HG03060 (cell line): ENCODE results near the gene MAGI3.
A peak's percentile ranks its signal among the peaks of the same experiment; 100 is the strongest.

ENCODE experiments used
- ATAC-seq: cut with Tn5 transposase; IDR thresholded peaks from one replicate; pipeline ENCODE4 v1.9.1; 2021; ENCODE audit warnings: low read depth, moderate number of reproducible peaks; ENCODE audit not compliant: unreplicated experiment

Gene MAGI3

DNA sequence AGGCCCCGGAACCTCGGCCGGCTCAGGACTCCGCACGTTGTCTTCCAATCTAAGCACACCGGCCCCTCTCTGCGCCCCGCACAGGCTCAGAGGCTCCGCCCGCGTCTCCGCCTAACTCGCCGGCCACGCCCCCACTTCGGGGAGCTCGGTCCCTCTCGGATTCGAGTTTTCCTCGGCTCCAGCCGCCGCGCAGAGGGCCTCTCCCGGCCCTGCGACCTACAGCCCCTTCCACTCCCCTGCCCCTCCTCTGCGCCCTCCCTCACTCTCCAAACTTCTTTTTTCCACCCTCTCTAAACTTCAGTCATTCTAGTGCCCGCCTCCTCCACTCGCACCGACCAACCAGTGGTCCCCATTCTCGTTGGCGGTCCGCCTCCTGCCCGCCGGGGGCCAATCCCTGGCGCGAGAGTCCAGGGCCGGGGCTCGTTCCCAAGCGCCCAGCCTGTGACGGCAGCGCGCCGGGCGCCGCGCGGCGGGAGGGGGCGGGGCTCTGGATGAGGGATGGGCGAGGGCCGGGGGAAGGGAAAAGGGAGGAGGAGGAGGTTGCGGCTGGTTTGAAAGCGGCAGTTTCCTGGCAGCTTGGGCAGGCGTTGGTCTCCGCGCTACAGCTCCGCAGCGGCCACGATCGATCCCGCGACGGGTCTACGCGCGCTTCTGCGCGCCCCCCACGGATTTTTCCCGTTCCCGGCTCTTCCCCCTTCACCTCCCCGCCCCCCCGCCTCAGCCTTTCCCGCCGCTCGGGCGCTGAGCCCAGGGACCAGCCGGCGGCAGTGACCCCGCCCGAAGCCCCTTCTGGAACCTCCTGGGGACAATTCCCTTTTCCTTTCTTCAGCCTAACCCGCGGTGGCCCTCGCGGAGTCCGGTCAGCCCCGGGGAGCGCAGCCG lies at the start of gene MAGI3:
Gene MAGI3 (plus strand): TSS at position 563 of the 882 bp plus-strand sequence. CDS start 519 bp downstream, outside the sequence.
- ATAC-seq, result peak; percentile 97

- no peak for ATAC-seq
These were observed 36.7 kb upstream of the MAGI3 start for GRCh38 chr1:113353580-113353979.

DNA sequence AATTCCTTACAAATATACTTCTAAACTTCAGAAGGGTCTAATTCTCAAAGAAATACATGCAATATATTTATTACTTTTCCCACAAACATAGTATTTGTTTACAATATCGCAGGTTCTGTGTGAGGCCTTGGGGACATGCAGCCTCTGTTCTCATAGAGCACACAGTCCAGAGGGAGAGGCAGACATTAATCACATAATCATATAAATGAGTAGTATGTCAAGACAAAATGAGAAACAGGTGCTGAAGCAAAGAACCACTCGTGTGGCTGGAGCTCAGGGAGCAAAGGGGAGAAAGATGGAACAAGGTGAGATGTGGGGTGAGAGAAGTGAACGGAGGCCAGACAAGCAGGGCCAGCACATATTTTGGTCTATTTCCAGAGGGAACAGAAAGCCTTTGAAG lies 26.4 kb upstream of the MAGI3 start:
- no peak for ATAC-seq

DNA sequence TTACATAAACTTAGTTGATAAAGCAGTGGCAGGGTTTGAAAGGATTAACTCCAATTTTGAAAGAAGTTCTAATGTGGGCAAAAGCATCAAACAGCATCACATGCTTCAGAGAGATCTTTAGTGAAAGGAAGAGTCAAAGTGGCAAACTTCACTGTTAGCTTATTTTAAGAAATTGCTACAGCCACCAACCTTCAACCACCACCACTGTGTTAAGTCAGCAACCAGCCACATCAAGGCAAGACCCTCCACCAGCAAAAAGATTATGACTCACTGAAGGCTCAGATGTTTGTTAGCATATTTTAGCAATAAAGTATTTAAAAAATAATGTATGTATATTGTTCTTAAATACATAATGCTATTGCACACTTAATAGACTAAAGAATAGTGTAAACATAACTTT lies 21.3 kb upstream of the MAGI3 start:
- no peak for ATAC-seq

GRCh38 chr1:113369699-113370098 lies 20.6 kb upstream of the MAGI3 start:
- ATAC-seq, result no peak

GRCh38 chr1:113370868-113371267 lies 19.4 kb upstream of the MAGI3 start:
- ATAC-seq, result no peak

- ATAC-seq, result no peak
These were observed 17.8 kb upstream of the MAGI3 start for GRCh38 chr1:113372546-113372945.

DNA sequence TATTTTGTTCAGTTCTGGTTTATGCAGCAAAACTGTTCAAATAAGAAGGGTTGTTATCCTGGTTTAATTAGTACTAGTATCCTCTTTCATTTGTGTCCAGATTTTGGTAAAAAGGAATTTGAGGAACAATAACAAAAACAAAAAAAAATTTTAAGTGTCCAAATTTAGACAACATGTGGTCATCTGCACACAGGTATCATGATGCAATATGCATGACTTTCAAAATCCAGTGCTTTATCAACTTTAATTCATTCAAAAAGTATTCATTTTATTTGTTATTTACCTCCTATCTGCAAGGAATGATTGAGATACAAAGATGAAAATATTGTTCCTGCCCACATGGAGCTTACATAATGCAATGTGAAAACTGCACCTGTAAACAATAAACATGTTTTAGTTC lies 16.7 kb upstream of the MAGI3 start:
- no peak for ATAC-seq

GRCh38 chr1:113375878-113376277 lies 14.4 kb upstream of the MAGI3 start:
- ATAC-seq, result no peak

DNA sequence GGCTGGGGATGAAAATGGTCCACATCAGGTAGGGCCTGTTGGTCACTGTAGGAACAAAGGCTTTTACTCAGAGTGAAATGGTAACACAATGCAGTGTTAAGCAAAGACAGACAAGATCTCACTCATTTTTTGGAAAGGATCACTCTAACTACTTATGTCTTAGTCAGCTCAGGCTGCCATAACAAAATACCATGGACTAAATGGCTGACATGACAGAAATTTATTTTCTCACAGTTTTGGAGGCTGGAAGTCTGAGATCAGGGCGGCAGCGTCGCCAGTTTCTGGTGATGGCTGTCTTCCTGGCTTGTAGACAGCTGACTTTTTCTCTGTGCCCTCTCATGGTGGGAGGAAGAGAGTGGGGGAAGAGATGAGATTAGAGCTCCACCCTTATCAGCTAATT lies 10.2 kb upstream of the MAGI3 start:
- ATAC-seq, result no peak

- ATAC-seq, result no peak
These were observed 2.2 kb upstream of the MAGI3 start for GRCh38 chr1:113388017-113388620.

- ATAC-seq, result no peak
These were observed 1.5 kb upstream of the MAGI3 start for GRCh38 chr1:113388621-113389358.

DNA sequence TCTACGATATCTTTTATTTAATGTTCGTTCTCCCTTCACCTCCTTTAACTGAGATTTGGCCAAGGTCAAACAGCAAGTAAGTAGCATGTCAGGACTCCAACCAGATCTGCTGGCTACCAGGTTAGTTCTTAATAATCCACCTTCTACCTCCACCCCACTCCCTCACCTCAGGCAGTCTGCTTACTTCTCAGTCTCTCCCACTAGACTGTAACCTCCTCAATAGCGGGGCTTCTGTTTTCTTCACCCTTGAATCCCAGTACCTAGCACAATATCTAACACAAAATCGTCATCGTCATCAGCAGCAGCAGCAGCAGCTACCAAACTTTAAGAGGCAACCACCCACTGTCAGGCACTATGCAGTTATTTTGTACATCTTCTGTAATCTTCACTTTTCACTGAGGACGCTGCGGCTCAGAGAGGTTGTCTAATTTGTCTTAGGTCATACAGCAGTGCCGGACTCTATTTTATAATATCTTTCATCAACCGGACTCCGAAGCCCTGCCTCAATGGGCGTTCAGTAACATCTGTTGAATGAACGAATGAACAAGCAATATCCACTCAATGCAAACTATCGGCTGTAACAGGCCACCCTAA lies 859 bp upstream of the MAGI3 start:
- no peak for ATAC-seq

GRCh38 chr1:113390871-113391648 lies 745 bp downstream of the MAGI3 start:
- no peak for ATAC-seq

- no peak for ATAC-seq
These were observed 1.4 kb downstream of the MAGI3 start for GRCh38 chr1:113391649-113392271.

- no peak for ATAC-seq
These were observed 2.3 kb downstream of the MAGI3 start for GRCh38 chr1:113392541-113393128.

GRCh38 chr1:113394043-113394862 lies 3.9 kb downstream of the MAGI3 start:
- ATAC-seq, result no peak

GRCh38 chr1:113394863-113395259 lies 4.5 kb downstream of the MAGI3 start:
- no peak for ATAC-seq

DNA sequence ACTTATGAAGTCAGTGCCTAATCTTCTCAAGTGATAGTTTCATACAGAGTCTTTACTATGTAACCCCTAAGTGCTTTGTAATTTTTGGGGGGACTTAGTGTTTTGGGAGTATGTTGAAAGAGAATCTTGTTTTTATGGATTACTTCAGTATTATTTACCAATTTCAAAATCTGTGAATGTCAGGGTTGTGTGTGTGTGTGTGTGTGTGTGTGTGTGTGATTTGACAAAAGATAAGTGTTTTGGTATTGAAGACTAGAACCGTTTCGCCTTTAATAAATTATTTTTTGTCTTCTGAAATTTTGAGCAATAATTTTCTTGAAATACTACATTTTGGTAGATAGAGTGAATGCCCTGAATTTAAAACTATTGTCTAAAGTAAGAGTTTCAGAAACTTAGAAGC lies 5.8 kb downstream of the MAGI3 start:
- ATAC-seq, result no peak
